Stimulated activated naive CD4-positive, alpha-beta T cell (primary cell): Measurements from ENCODE around the gene STX7.

Source experiments
- DNase-seq, 6 experiments: peaks; one replicate each; lab custom pipeline; 2025; lab: John Stamatoyannopoulos, UW

Gene STX7

GRCh38 chr6:132506869-132507808 lies 5.8 kb downstream of the STX7 start:
- no peak for DNase-seq

DNA sequence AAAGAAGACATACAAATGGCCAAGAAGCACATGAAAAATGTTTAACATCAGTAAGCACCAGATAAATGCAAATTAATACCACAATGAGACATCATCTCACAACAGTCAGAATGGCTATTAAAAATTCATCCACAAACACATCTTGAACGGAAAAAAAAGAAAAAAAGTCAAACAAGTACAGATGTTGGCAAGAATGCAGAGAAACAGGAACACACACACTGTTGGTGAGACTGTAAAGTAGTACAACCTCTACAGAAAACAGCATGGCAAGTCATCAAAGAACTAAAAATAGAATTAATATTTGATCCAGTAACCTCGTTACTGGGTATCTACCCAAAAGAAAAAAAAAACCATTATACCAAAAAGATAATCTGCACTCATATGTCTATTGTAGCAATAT lies 6.5 kb downstream of the STX7 start:
- no peak for DNase-seq

GRCh38 chr6:132505158-132505557 lies 7.8 kb downstream of the STX7 start:
- DNase-seq = no peak

DNA sequence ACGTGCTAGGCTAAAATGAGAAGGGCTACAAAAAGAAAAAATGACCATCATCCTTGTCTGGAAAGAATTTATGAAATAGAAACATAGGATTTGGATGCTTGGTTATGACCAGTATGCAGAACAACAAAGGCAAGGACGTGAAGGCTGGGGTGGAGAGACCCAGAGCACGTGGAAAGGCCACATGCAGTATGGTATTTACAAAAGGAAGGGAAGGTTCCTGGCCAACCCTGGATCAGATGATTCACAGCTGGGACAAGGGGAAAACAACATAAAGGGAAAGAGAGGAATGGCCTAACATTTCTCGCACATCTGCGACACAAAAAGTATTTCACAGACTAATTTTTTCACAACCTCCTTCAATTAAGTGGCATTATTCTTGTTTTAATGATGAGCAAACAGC lies 8.2 kb downstream of the STX7 start:
- no peak for DNase-seq

GRCh38 chr6:132499757-132500156 lies 13.2 kb downstream of the STX7 start:
- no peak for DNase-seq

- no peak for DNase-seq
Measured at GRCh38 chr6:132498638-132499037, 14.3 kb downstream of the STX7 start.

GRCh38 chr6:132496519-132497180 lies 16.3 kb downstream of the STX7 start:
- DNase-seq = no peak

DNA sequence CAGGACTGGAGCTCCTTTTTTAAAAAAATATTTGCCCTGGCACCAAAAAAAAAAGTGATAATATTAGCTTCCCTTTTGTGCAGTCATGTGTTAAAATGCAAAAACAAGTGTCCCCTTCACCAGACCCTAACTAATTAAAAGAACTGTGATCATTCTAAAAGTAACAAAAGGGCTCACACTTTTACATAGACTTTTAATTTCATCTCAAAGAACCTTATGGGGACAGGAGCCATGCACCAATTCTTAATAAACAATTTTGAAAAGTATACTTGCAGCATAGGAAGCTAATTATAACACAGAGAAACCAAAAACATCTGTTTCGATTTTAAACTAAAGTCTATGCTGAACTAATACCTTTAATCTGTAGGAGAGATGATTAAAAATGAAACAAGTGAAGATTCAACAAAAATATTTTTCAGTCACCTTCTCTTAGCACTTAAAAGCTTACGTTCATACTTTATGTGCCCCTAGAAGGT lies 17.3 kb downstream of the STX7 start:
- DNase-seq = no peak

GRCh38 chr6:132494954-132495353 lies 18.0 kb downstream of the STX7 start:
- no peak for DNase-seq

GRCh38 chr6:132491881-132492280 lies 21.0 kb downstream of the STX7 start:
- DNase-seq = no peak

DNA sequence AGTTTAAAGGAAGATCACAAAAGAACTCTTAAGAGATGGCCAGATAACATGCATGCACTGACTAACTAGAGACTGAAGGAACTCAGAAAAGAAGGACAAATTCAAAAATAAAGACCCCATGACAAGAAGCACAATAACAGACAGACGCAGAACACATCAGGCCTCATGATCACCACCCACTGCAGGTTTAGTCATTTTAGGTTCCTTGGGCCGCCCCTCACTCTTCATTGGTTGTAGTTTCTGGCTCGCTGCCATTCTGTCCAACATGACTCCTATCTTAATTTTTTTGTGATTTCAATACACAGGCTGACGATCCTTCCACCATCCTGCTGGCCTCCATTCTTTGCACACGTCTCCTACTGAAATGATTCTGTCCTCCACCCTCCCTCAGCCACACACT lies 21.6 kb downstream of the STX7 start:
- DNase-seq = no peak

GRCh38 chr6:132490478-132491204 lies 22.3 kb downstream of the STX7 start:
- DNase-seq = no peak

DNA sequence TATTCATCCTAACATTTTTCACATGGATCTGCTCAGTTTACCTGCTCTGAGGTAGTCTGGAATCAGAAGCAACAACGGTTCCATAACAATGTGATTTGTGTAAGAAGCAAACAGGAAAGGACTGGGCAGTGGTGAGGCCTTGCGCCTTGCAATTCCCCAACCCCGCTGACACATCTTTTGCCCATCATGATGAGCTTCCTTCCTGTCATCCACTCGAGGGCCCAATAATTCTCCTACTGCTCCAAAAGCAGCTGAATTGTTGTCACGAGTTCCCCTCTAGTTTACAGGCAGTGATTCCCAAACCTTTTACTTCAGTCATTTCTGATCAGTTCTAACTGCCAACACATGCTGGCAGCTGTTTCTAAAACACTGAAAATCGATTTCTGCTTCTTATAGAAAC lies 22.9 kb downstream of the STX7 start:
- no peak for DNase-seq

DNA sequence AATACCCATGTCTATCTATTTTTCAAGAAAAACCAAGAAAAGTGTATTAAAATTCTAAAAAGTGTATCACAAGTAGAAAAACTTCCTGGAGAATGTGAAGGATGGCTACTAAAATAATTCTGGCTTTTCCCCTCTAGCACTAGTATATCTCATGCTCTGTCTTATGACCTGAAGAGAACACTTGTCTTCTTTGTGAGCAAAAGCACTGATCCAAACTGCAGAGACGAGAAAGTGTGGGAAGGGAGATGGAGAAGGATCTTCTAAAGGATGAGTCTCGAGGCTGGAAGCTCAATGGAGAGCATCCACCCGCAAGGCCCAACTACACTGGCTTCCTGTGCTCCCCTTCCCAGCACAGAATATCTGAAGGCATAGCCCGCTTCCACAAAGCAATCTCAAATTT lies 23.5 kb downstream of the STX7 start:
- DNase-seq = no peak

DNA sequence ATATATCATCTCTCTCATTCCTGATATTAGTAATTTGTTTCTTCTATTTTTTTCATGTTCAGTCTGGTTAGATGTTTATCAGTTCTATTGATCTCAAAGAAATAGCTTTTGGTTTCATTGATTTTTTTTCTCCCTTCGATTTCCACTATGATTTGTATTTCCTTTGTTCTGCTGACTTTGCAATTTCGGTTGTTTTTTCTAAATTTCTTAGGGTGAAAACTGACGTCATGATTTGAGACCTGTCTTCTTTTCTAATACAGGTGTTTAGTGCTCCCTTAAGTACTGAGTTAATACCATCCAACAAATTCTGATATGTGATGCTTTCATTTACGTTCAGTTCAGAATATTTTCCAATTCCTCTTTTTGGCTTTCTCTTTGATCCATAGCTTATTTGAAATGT lies 25.2 kb downstream of the STX7 start:
- DNase-seq = no peak

DNA sequence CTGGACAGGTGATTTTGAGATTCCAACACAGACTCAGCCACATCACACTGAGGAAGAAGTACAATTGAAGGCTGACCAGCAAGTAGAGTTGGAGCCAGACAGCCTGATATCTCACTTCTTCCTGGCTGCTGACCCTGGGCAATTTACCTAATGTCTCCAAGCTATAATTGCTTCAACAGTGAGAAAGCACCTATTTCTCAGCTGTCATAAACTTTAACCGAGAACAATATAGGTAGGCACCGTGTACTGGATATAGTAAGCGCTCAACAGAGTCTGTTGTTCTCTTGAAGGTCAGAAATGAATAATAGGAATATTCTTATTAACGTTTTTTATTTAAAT lies 28.3 kb downstream of the STX7 start:
- no peak for DNase-seq

- DNase-seq = peak in 5 of 6 experiments; percentile 18 to 65 (median 32)
Measured at GRCh38 chr6:132483779-132484679, 28.9 kb downstream of the STX7 start.

- DNase-seq = no peak
Measured at GRCh38 chr6:132482581-132482980, 30.3 kb downstream of the STX7 start.

DNA sequence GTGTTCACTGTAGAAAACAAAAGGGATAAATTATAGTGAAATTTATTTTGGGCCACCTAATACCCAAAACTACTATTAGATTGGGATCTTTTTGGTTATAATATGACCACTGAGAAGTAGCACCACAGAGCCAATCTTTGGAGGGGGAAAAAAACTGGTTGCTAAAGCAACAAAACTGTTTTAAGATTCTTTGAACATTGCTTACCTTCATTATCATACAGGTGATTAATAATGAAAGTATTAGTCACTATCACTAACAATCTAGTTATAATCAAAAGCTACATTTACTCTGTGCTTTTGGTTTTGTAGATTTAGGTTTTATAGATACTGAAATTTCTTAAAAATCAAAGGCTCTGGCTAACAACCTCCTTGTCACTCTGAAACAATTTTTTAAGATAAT lies 31.7 kb downstream of the STX7 start:
- DNase-seq = no peak

DNA sequence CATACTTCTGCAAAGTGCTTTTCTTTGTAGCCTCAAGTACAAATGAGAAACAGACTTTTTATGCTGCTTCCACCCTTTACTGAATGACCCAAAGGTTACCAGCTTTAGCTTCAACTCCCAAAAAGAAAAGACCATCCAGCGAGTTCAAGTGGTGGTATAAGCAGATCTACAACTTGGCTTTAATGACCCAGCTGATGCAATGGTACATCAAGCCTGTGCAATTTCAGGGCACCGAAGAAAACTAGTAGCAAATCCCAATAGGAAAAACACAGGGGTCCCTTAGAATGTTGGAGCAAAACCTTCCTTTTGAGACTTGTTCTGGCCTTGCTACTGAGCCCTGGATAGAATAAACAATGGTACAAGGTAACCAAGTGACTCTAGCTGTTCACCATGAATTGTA lies 33.8 kb downstream of the STX7 start:
- DNase-seq = no peak

DNA sequence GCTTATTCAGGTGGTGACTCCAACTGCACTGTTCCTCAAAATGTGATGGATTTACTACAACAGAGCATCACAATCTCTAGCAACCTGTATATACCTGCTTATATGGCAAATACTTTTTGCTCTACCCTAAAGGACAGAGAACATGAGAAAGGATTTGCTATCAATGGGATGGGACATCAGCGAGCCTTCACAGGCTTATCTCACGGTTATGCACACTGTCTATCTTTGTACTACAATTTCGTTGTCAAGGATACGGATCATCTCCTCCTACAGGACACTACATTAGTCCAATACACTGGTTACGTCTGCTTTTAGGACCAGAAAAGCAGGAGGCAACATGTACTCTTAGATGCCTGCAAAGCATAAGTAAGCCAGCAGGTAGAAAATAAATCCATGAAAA lies 34.2 kb downstream of the STX7 start:
- no peak for DNase-seq

GRCh38 chr6:132478266-132478665 lies 34.6 kb downstream of the STX7 start:
- DNase-seq = no peak
